ENCODE results near the gene SPOP.
"Not testable (repeated sequence)": the region's sequence is repeated elsewhere in the genome, so short reads cannot be mapped to it uniquely, and the experiment has no call there.

The SPOP gene

DNA sequence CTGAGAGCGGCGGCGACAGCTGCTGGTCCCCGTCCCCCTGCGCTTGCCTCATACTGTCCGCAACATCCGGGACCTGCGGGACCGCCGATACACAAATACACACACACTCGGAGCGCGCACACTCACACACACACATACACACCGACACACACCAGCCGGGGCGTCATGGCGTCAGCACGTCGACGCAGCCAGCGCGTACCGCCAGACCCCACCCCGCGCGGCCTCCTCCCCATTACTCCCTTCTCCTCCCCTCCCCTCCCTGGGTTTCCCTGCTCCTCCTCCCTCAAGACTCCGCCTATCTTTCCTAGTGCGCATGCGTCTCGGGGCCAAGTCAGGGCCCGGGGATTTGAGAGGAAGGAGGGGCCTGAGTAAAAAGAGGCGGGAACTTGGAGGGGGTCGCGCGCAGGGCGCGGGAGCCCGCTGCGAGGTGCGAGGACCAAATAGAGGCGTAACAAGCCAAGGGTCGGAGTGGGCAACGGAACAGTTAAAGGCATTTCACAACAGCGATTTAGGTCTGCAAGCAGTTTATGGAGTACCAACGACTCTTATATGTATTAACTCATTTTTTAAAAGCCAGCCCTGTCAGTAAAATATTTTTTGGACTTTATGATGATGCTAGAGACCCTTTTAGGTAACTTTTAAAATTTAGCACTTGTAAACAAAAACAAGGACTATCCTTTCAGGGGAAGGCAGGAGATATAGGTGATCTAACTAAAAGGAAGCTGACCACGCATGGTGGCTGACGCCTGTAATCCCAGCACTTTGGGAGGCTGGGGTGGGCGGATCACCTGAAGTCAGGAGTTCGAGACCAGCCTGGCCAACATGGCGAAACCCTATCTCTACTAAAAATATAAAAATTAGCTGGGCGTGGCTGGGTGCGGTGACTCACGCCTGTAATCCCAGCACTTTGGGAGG is at the start of gene SPOP:
Gene SPOP, minus strand, starts transcription at position 165 of the 915 bp plus-strand sequence. CDS start 55,287 bp downstream, outside the sequence.
- H3K27me3 ChIP-seq (ENCODE audit: insufficient read depth, low read depth, severe bottlenecking): no peaks in the 10 kb centered on the region
- peaks cover 23% of the 10 kb centered on the region for H3K36me3 ChIP-seq
- TF ChIP-seq CTCF (IDR thresholded peaks at IDR 0.05; ENCODE audit: low read depth, low read length): no peak
- H3K27ac ChIP-seq: peak within 1 kb of the TSS; percentile 83
- peak within 1 kb of the TSS; percentile 85 for H3K4me3 ChIP-seq (ENCODE audit: low read depth, low read length)
- H3K9me3 ChIP-seq (ENCODE audit: severe bottlenecking): peaks cover 6% of the 10 kb centered on the region
- DNase-seq: peak; percentile 100

DNA sequence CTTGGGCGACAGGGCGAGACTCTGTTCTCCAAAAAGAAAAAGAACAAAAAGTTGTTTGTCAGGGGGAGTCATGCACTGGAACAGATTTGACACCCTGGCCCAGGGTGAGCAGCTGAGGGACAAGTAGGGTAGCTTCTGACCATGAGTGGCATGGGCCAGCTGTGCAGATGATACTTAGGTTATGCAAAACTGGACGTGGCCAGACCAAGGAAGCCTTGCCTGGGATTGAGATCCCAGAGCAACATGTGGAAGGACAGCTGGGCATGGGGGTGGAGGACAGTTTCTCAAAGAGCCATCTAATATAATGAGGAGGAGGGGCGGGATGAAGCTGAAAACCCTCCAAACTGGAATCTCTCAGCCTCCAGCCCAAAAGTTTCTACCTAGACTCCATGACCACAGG is 49.5 kb upstream of the SPOP start:
- DNase-seq: no peak
- H3K27me3 ChIP-seq (ENCODE audit: insufficient read depth, low read depth, severe bottlenecking): no peaks in the 10 kb centered on the region
- peaks cover 13% of the 10 kb centered on the region for H3K9me3 ChIP-seq (ENCODE audit: severe bottlenecking)
- TF ChIP-seq CTCF (IDR thresholded peaks at IDR 0.05; ENCODE audit: low read depth, low read length): no peak
- no peak overlapping the region for H3K4me3 ChIP-seq (ENCODE audit: low read depth, low read length)
- no peak overlapping the region for H3K27ac ChIP-seq
- H3K36me3 ChIP-seq: peaks cover 48% of the 10 kb centered on the region

- H3K36me3 ChIP-seq: peaks cover 54% of the 10 kb centered on the region
- no peaks in the 10 kb centered on the region for H3K27me3 ChIP-seq (ENCODE audit: insufficient read depth, low read depth, severe bottlenecking)
- no peak for TF ChIP-seq CTCF (IDR thresholded peaks at IDR 0.05; ENCODE audit: low read depth, low read length)
These were observed 47.7 kb upstream of the SPOP start for GRCh38 chr17:49725452-49726130.

DNA sequence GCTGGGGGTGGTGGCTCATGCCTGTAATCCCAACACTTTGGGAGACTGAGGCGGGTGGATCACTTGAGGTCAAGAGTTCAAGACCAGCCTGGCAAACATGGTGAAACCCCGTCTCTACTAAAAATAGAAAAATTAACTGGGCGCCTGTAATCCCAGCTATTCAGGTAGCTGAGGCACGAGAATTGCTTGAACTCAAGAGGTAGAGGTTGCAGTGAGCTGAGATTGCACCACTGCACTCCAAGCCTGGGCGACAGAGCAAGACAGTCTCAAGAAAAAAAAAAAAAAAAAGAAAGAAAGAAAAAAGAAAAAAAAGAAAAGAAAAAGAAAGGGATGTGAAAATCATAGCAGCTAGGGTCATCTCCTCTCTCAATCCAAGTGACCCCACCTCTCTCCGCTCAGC is 46.7 kb upstream of the SPOP start:
- peak overlapping the region; percentile 77 for H3K27ac ChIP-seq
- H3K27me3 ChIP-seq (ENCODE audit: insufficient read depth, low read depth, severe bottlenecking); H3K4me3 ChIP-seq (ENCODE audit: low read depth, low read length); DNase-seq: not testable (repeated sequence)
- H3K36me3 ChIP-seq: peaks cover 57% of the 10 kb centered on the region
- peaks cover 13% of the 10 kb centered on the region for H3K9me3 ChIP-seq (ENCODE audit: severe bottlenecking)

More at GRCh38 chr17:49725452-49726130, 47.7 kb upstream of the SPOP start:
- Histone ChIP-seq H3K9me3 (ENCODE audit: severe bottlenecking) (peaks cover 13% of the 10 kb centered on the region), H3K4me3 (ENCODE audit: low read depth, low read length) (no peak overlapping the region), H3K27ac (no peak overlapping the region)
- no peak for DNase-seq

DNA sequence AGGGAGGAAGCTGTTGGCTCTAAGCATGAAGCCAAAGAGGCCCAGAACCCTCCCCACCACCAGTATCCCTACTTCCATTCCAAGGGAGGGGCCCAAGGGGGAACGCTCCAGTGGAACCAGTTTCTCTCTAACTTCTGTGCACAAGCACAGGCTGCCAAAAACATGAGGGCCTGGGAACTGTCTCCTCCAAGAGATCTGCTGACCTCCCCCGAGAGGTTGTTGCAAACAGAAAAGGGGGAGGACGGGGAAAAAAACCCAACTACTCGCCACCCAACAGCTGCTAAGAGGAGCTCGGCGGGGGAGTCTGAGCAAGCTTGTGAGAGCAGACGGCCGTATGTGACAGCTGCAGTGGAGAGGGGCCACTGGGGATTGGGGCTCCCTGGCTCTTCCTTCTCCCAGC is 45.5 kb upstream of the SPOP start:
- H3K27ac ChIP-seq: peak overlapping the region; percentile 77
- peak; percentile 90 for DNase-seq
- peaks cover 63% of the 10 kb centered on the region for H3K36me3 ChIP-seq
- TF ChIP-seq CTCF (IDR thresholded peaks at IDR 0.05; ENCODE audit: low read depth, low read length): no peak
- peaks cover 13% of the 10 kb centered on the region for H3K9me3 ChIP-seq (ENCODE audit: severe bottlenecking)
- no peaks in the 10 kb centered on the region for H3K27me3 ChIP-seq (ENCODE audit: insufficient read depth, low read depth, severe bottlenecking)
- H3K4me3 ChIP-seq (ENCODE audit: low read depth, low read length): peak overlapping the region; percentile 19

GRCh38 chr17:49722066-49722465 is 44.2 kb upstream of the SPOP start:
- H3K4me3 ChIP-seq (ENCODE audit: low read depth, low read length): no peak overlapping the region
- H3K36me3 ChIP-seq: peaks cover 73% of the 10 kb centered on the region
- no peaks in the 10 kb centered on the region for H3K27me3 ChIP-seq (ENCODE audit: insufficient read depth, low read depth, severe bottlenecking)
- H3K9me3 ChIP-seq (ENCODE audit: severe bottlenecking): peaks cover 13% of the 10 kb centered on the region
- DNase-seq: no peak
- H3K27ac ChIP-seq: no peak overlapping the region; the same call in 1 of the 2 replicates
- TF ChIP-seq CTCF (IDR thresholded peaks at IDR 0.05; ENCODE audit: low read depth, low read length): no peak
